Hepatic stellate cell (primary cell): ENCODE data around the gene ALPK3.
A peak's percentile ranks its signal among the peaks of the same experiment; 100 is the strongest.

ENCODE experiments used
- DNase-seq: peaks from one replicate; pipeline ENCODE4 v3.0.0; 2011; ENCODE audit warnings: low spot score

Gene ALPK3

GRCh38 chr15:84816694-84817465 lies at the start of gene ALPK3:
ALPK3 (plus strand) TSS chr15:84817356; CDS start chr15:84817453, 97 bp downstream.
- no peak for DNase-seq

GRCh38 chr15:84772031-84772430 lies 45.1 kb upstream of the ALPK3 start:
- DNase-seq = no peak

- DNase-seq = no peak
Measured at GRCh38 chr15:84772467-84772866, 44.7 kb upstream of the ALPK3 start.

GRCh38 chr15:84773716-84774115 lies 43.4 kb upstream of the ALPK3 start:
- DNase-seq = no peak

GRCh38 chr15:84775867-84776449 lies 41.2 kb upstream of the ALPK3 start:
- no peak for DNase-seq

GRCh38 chr15:84778194-84778593 lies 39.0 kb upstream of the ALPK3 start:
- DNase-seq = no peak

- no peak for DNase-seq
Measured at GRCh38 chr15:84780492-84780891, 36.7 kb upstream of the ALPK3 start.

- no peak for DNase-seq
Measured at GRCh38 chr15:84781495-84781894, 35.7 kb upstream of the ALPK3 start.

GRCh38 chr15:84782346-84782745 lies 34.8 kb upstream of the ALPK3 start:
- no peak for DNase-seq

GRCh38 chr15:84783493-84784251 lies 33.5 kb upstream of the ALPK3 start:
- DNase-seq = no peak

GRCh38 chr15:84784262-84784661 lies 32.9 kb upstream of the ALPK3 start:
- DNase-seq = no peak

- no peak for DNase-seq
Measured at GRCh38 chr15:84785053-84785452, 32.1 kb upstream of the ALPK3 start.

- no peak for DNase-seq
Measured at GRCh38 chr15:84788500-84788899, 28.7 kb upstream of the ALPK3 start.

GRCh38 chr15:84789762-84790161 lies 27.4 kb upstream of the ALPK3 start:
- DNase-seq = no peak

- no peak for DNase-seq
Measured at GRCh38 chr15:84790676-84791075, 26.5 kb upstream of the ALPK3 start.

GRCh38 chr15:84791763-84792162 lies 25.4 kb upstream of the ALPK3 start:
- no peak for DNase-seq

- DNase-seq = no peak
Measured at GRCh38 chr15:84793431-84794161, 23.6 kb upstream of the ALPK3 start.

GRCh38 chr15:84794162-84794547 lies 23.0 kb upstream of the ALPK3 start:
- no peak for DNase-seq

- DNase-seq = no peak
Measured at GRCh38 chr15:84795186-84795585, 22.0 kb upstream of the ALPK3 start.

GRCh38 chr15:84797212-84797611 lies 19.9 kb upstream of the ALPK3 start:
- peak; percentile 89 for DNase-seq

GRCh38 chr15:84797801-84798200 lies 19.4 kb upstream of the ALPK3 start:
- no peak for DNase-seq

GRCh38 chr15:84798436-84798946 lies 18.7 kb upstream of the ALPK3 start:
- DNase-seq = no peak
